ENCODE results near the gene ZNF146.

The ZNF146 gene

DNA sequence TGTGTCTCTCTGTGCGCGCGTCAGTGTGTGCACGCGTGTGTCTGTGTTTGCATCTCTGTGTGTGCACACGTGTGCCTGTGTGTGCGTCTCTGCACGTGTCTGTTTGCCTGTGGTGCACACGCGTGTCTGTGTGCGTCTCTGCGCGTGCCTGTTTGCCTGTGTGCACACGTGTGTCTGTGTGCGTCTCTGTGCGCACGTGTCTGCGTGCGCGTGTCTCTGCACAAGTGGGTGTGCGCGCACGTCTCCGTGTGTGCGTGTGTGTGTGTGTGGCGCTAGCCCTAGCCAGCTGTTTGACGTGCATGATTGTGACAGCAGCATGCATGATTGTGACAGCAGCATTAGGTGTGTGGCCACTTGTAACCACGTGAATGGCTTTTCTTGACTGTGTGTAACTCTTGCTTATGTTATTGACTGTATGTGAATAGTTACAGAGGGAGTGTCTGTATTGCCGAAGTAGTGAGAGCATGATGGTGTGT, 31.1 kb downstream of the ZNF146 start:
- Histone ChIP-seq H2AFZ (ENCODE audit: low read depth, low read length) (no peak overlapping the region), H3K4me3 (ENCODE audit: low read length) (no peak overlapping the region), H3K4me1 (ENCODE audit: insufficient read depth, low read length) (no peaks in the 10 kb centered on the region), H3K9me3 (ENCODE audit: low read length) (peaks cover 12% of the 10 kb centered on the region), H3K27me3 (ENCODE audit: insufficient read depth, low read length) (no peaks in the 10 kb centered on the region), H3K36me3 (ENCODE audit: insufficient read depth, low read length) (peaks cover 4% of the 10 kb centered on the region)

DNA sequence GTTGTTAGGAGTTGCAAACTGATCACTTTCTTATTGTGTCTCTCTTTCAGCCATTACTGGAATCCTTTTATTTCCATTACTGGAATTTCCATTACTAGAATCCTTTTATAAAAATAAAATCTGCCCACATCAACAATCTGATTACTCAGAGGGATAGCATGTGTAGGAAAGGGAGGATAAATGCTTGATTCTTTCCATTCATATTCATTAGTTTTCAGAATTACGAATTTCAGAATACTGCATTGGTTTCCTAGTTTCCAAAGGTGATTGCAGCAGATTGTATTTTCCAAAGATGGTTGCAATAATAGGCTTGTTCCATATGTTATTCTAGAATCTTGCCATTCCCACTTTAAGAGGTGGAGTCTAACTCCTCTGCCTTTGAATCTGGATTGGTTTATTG, 37.1 kb downstream of the ZNF146 start:
- no peak overlapping the region for H2AFZ ChIP-seq (ENCODE audit: low read depth, low read length)
- H3K27me3 ChIP-seq (ENCODE audit: insufficient read depth, low read length), result no peaks in the 10 kb centered on the region
- H3K4me1 ChIP-seq (ENCODE audit: insufficient read depth, low read length), result no peaks in the 10 kb centered on the region
- no peak overlapping the region for H3K4me3 ChIP-seq (ENCODE audit: low read length)
- no peaks in the 10 kb centered on the region for H3K36me3 ChIP-seq (ENCODE audit: insufficient read depth, low read length)
- peaks cover 19% of the 10 kb centered on the region for H3K9me3 ChIP-seq (ENCODE audit: low read length)

DNA sequence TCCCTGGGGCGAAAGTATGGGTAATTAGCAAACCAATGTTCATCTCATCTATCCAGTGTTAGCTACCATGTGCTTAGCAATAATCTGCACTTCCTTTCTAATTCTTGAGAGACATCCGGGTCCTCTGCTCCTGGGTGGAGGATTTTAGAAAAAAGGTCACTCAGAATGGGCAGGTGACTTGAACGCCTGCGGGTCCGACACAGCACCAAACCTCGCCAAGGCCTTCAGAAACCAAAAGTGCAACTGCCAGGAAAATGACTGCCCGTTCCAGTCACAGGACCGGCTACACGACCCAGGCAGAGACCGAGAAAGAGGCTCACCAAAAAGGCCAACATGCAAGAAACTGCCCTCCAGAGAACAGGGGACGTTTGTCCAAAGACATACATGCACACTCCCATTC, 39.9 kb downstream of the ZNF146 start:
- Histone ChIP-seq H3K4me1 (ENCODE audit: insufficient read depth, low read length) (no peaks in the 10 kb centered on the region), H3K4me3 (ENCODE audit: low read length) (no peak overlapping the region), H2AFZ (ENCODE audit: low read depth, low read length) (no peak overlapping the region), H3K36me3 (ENCODE audit: insufficient read depth, low read length) (no peaks in the 10 kb centered on the region), H3K27me3 (ENCODE audit: insufficient read depth, low read length) (no peaks in the 10 kb centered on the region), H3K9me3 (ENCODE audit: low read length) (peaks cover 35% of the 10 kb centered on the region)

DNA sequence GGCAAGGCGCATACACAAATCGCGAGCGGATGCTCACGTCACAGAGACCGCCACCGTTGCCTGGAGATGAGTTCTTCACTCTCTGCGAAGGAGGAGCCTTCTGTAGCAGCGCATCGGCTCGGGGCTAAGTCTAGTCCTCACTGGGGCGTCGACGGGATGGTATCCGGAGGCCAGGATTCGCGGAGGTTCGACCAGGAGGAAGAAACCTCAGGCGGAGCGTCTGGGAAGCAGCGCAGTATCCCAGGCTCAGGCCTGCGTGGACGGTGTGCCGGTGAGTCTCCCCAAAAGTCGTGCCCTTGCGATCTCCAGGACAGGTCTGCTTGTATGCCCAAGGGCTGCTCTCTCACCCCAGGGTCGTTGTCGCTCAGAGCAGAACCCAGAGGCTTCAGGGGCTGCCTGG, 40.4 kb downstream of the ZNF146 start:
- H3K27me3 ChIP-seq (ENCODE audit: insufficient read depth, low read length), result no peaks in the 10 kb centered on the region
- H3K36me3 ChIP-seq (ENCODE audit: insufficient read depth, low read length), result no peaks in the 10 kb centered on the region
- no peak overlapping the region for H2AFZ ChIP-seq (ENCODE audit: low read depth, low read length)
- peaks cover 35% of the 10 kb centered on the region for H3K9me3 ChIP-seq (ENCODE audit: low read length)
- H3K4me1 ChIP-seq (ENCODE audit: insufficient read depth, low read length), result no peaks in the 10 kb centered on the region
- no peak overlapping the region for H3K4me3 ChIP-seq (ENCODE audit: low read length)

DNA sequence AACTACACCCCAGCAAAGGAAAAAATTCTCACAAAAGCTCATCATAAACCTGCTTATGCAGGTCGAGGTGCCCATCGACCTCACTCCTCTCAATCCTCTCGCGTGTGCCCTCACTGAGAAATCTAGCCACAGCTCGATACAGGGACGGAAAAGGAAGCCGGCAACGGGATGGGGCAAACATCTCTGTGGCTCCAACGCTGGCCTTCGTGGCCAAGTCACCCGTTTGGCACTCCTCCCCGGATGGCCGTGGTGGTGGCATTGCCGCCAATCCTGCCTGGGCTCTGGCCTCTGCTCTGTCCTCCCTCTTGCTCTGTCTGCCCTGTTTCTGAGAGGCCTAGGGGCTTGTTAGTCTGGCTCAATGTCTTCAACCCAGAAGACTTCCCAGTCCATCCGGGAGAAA, 41.2 kb downstream of the ZNF146 start:
- Histone ChIP-seq H3K9me3 (ENCODE audit: low read length) (peaks cover 35% of the 10 kb centered on the region), H3K4me1 (ENCODE audit: insufficient read depth, low read length) (no peaks in the 10 kb centered on the region), H3K27me3 (ENCODE audit: insufficient read depth, low read length) (no peaks in the 10 kb centered on the region), H3K4me3 (ENCODE audit: low read length) (no peak overlapping the region), H2AFZ (ENCODE audit: low read depth, low read length) (no peak overlapping the region), H3K36me3 (ENCODE audit: insufficient read depth, low read length) (no peaks in the 10 kb centered on the region)

DNA sequence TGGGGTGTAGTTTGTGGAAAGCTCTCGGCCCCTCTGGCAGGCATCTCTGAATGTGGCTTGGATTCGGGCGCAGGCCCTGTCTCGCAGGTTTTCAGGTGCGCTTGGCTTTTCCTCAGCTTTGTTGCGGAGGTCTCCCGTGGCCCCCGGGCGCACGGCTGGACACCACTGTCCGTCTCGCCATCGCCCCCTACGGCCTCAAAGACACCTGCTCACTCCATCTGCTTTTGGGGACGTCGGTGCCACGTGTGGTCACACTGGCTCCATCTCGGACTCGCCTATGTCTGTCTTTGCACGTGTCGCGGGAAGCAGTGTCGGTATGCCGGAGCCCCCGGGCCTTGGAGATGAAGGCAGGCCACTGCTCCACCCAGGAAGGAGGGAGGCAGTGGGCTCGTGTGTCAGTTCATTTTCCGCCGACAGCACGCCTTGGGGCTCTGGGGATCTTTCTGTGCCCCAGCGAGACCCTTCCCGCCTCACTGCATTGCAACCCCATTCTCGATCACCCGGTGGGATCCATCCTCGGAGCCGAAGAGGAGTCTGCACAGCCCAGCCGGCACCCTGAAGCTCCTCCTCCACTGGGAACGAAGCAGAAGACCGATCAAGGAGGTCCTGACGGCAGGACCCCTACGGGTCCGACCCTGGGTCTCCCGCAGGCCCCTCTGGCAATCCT, 42.1 kb downstream of the ZNF146 start:
- H3K27me3 ChIP-seq (ENCODE audit: insufficient read depth, low read length), result no peaks in the 10 kb centered on the region
- no peak overlapping the region for H3K4me3 ChIP-seq (ENCODE audit: low read length)
- H2AFZ ChIP-seq (ENCODE audit: low read depth, low read length), result no peak overlapping the region
- no peaks in the 10 kb centered on the region for H3K4me1 ChIP-seq (ENCODE audit: insufficient read depth, low read length)
- peaks cover 35% of the 10 kb centered on the region for H3K9me3 ChIP-seq (ENCODE audit: low read length)
- H3K36me3 ChIP-seq (ENCODE audit: insufficient read depth, low read length), result no peaks in the 10 kb centered on the region

DNA sequence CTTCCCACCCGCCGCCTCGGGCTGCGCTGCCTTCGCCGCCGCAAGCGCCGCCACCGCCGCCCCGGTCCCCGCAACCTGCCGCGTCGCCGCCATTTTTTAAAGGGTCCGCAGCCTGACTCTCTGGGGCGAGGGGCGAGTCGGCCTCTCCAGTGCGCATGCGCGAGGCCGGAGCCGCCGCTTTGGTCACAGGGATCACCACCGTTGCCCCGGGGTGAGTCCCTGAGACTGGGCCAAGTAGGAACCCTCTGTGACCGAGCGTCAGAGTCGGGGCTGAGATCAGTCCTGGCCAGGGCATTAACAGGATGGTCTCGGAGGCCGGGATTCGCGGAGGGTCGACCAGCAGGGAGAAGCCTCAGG, 42.6 kb downstream of the ZNF146 start:
- Histone ChIP-seq H3K36me3 (ENCODE audit: insufficient read depth, low read length) (no peaks in the 10 kb centered on the region), H3K9me3 (ENCODE audit: low read length) (peaks cover 35% of the 10 kb centered on the region), H3K4me1 (ENCODE audit: insufficient read depth, low read length) (no peaks in the 10 kb centered on the region), H3K4me3 (ENCODE audit: low read length) (no peak overlapping the region), H3K27me3 (ENCODE audit: insufficient read depth, low read length) (no peaks in the 10 kb centered on the region), H2AFZ (ENCODE audit: low read depth, low read length) (no peak overlapping the region)

DNA sequence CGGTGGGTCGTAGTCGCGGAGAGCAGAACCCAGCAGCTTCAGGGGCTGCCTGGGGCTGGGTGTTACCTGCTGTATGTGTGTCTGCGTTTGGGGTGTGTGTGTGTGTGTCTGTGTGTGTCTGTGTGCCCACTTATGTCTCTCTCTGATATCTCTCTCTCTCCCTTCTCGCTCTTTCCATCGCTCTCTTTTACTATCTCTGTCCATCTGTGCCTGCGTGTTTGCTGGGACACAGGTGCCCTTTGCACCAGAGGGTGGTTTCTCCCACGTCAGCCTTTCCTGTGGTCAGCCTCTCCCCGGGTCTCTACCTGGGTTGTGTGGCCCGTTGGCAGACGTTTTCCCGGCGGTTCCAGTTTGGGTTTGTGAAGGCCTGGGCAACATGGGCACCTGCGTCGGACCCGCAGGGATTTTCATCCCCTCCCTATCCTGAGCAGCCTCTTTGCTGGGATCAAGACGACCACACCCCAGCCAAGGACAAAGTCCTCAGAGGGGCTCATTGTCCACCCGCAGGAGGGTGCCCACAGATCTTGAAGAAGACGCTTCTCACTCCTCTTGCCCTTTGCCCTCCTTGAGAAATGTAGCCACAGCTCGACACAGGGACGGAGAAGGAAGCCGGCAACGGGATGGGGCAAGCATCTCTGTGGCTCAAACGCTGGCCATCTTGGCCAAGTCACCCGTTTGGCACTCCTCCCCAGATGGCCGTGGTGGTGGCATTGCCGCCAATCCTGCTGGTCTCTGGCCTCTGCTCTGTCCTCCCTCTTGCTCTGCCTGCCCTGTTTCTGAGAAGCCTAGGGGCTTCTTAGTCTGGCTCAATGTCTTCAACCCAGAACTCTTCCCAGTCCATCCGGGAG, 43.3 kb downstream of the ZNF146 start:
- H3K9me3 ChIP-seq (ENCODE audit: low read length), result peaks cover 35% of the 10 kb centered on the region
- H3K4me1 ChIP-seq (ENCODE audit: insufficient read depth, low read length), result no peaks in the 10 kb centered on the region
- H3K27me3 ChIP-seq (ENCODE audit: insufficient read depth, low read length), result no peaks in the 10 kb centered on the region
- no peak overlapping the region for H2AFZ ChIP-seq (ENCODE audit: low read depth, low read length)
- no peak overlapping the region for H3K4me3 ChIP-seq (ENCODE audit: low read length)
- H3K36me3 ChIP-seq (ENCODE audit: insufficient read depth, low read length), result no peaks in the 10 kb centered on the region

DNA sequence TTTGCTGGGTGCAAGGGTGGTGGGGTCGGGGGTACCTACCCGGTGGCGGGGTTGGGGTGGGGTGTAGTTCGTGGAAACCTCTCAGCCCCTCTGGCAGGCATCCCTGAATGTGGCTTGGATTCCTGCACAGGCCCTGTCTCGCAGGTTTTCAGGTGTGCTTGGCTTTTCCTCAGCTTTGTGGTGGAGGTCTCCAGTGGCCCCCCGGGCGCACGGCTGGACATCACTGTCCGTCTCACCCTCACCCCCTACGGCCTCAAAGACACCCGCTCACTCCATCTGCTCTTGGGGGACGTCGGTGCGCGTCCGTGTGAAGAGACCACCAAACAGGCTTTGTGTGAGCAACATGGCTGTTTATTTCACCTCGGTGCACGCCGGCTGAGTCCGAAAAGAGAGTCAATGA, 44.3 kb downstream of the ZNF146 start:
- no peak overlapping the region for H3K4me3 ChIP-seq (ENCODE audit: low read length)

DNA sequence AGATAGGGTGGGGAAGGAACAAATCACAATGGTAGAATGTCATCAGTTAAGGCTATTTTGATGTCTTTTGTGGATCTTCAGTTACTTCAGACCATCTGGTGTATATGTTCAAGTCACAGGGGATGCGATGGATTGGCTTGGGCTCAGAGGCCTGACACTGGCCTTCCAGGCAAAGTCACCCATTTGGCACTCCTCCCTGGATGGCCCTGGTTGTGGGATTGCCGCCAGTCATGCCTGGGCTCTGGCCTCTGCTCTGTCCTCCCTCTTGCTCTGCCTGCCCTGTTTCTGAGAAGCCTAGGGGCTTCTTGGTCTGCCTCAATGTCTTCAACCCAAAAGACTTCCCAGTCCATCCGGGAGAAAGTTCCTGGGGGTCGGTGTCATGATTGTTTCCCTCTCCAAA, 50.2 kb downstream of the ZNF146 start:
- no peaks in the 10 kb centered on the region for H3K27me3 ChIP-seq (ENCODE audit: insufficient read depth, low read length)
- peaks cover 18% of the 10 kb centered on the region for H3K9me3 ChIP-seq (ENCODE audit: low read length)
- no peak overlapping the region for H3K4me3 ChIP-seq (ENCODE audit: low read length)
- no peaks in the 10 kb centered on the region for H3K36me3 ChIP-seq (ENCODE audit: insufficient read depth, low read length)
- no peak overlapping the region for H2AFZ ChIP-seq (ENCODE audit: low read depth, low read length)
- no peaks in the 10 kb centered on the region for H3K4me1 ChIP-seq (ENCODE audit: insufficient read depth, low read length)

More for the DNA sequence above, 44.3 kb downstream of the ZNF146 start:
- H3K36me3 ChIP-seq (ENCODE audit: insufficient read depth, low read length), result no peaks in the 10 kb centered on the region
- H3K4me1 ChIP-seq (ENCODE audit: insufficient read depth, low read length), result no peaks in the 10 kb centered on the region
- H3K9me3 ChIP-seq (ENCODE audit: low read length), result peaks cover 35% of the 10 kb centered on the region
- no peaks in the 10 kb centered on the region for H3K27me3 ChIP-seq (ENCODE audit: insufficient read depth, low read length)
- H2AFZ ChIP-seq (ENCODE audit: low read depth, low read length), result no peak overlapping the region

DNA sequence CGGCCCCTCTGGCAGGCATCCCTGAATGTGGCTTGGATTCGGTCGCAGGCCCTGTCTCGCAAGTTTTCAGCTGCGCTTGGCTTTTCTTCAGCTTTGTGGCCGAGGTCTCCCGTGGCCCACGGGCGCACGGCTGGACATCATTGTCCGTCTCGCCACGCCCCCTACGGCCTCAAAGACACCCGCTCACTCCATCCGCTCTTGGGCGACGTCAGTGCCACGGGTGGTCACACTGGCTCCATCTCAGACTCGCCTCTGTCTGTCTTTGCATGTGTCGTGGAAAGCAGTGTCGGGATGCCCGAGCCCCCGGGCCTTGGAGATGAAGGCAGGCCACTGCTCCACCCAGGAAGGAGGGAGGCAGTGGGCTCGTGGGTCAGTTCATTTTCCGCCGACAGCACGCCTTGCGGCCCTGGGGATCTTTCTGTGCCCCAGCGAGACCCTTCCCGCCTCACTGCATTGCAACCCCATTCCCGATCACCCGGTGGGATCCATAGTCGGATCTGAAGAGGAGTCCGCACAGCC, 51.0 kb downstream of the ZNF146 start:
- Histone ChIP-seq H3K4me1 (ENCODE audit: insufficient read depth, low read length) (no peaks in the 10 kb centered on the region), H3K27me3 (ENCODE audit: insufficient read depth, low read length) (no peaks in the 10 kb centered on the region), H3K36me3 (ENCODE audit: insufficient read depth, low read length) (no peaks in the 10 kb centered on the region), H3K9me3 (ENCODE audit: low read length) (peaks cover 18% of the 10 kb centered on the region), H2AFZ (ENCODE audit: low read depth, low read length) (no peak overlapping the region), H3K4me3 (ENCODE audit: low read length) (no peak overlapping the region)

DNA sequence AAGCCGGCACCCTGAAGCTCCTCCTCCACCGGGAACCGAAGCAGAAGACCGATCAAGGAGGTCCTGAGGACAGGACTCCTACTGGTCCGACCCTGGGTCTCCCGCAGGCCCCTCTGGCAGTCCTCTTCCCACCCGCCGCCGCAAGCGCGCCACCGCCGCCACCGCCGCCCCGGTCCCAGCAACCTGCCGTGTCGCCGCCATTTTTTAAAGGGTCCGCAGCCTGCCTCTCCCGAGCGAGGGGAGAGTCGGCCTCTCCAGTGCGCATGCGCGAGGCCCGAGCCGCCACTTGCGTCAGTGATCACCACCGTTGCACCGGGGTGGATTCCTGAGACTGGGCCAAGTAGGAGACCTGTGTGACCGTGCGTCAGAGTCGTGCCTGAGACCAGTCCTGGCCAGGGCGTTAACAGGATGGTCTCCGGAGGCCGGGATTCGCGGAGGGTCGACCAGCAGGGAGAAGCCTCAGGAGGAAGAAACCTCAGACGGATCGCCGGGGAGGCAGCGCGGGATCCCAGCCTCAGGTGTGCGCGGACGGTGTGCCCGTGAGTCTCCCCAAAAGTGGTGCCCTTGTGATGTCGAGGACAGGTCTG, 51.6 kb downstream of the ZNF146 start:
- peaks cover 18% of the 10 kb centered on the region for H3K9me3 ChIP-seq (ENCODE audit: low read length)
- no peaks in the 10 kb centered on the region for H3K36me3 ChIP-seq (ENCODE audit: insufficient read depth, low read length)
- H3K27me3 ChIP-seq (ENCODE audit: insufficient read depth, low read length), result no peaks in the 10 kb centered on the region
- no peaks in the 10 kb centered on the region for H3K4me1 ChIP-seq (ENCODE audit: insufficient read depth, low read length)
- H2AFZ ChIP-seq (ENCODE audit: low read depth, low read length), result no peak overlapping the region
- H3K4me3 ChIP-seq (ENCODE audit: low read length), result no peak overlapping the region

All from neuron (in vitro differentiated cells).